HCT116 (cell line): ENCODE measurements around the gene C2. TPM values are rescaled to one million over a fixed set of nuclear protein-coding genes. Genes with fewer than 3 reads are reported as not detected.

Experiments
- ATAC-seq: fragments of 200-7000 bp; cut with Tn5 transposase; 2 replicates; pipeline ENCODE4 v1.9.1; 2020; ENCODE audit warnings: mild to moderate bottlenecking, moderate library complexity
- BruUV-seq: library from RNA; stranded (reverse); fragments of 400-500 nt; replicated peaks from 2 replicates; lab custom pipeline; 2021; lab: Mats Ljungman, UMichigan
- CTCF ChIA-PET: fragments of 300-600 bp; sonication (Branson Sonifier 250); formaldehyde crosslinking; loops from one replicate; lab custom pipeline; 2021; ENCODE audit warnings: antibody characterized with exemption; lab: Charles Lee
- POLR2A ChIA-PET: fragments of 300-600, 350-600 bp; sonication (Branson Sonifier 250); formaldehyde crosslinking; loops from one replicate; lab custom pipeline; 2021; ENCODE audit warnings: antibody characterized with exemption; lab: Charles Lee
- RAD21 ChIA-PET, 2 experiments: fragments of 300-600 bp; sonication (Branson Sonifier 250); formaldehyde crosslinking; loops; one replicate each; lab custom pipeline; 2023; ENCODE audit warnings: low total read pairs in 2 of 2; ENCODE audit not compliant: uncharacterized antibody in 2 of 2, unreplicated experiment in 2 of 2, low non-redundant PET in 1 of 2; lab: Charles Lee
- DNase-seq: peaks from one replicate; pipeline ENCODE4 v3.0.0-alpha.2; 2010; ENCODE audit warnings: low read depth, low spot score
- H2AFZ ChIP-seq: fragments of 200-600 bp; shearing (Covaris generic), sonication (generic); 2 replicates; pipeline ENCODE4 v1.6.1; 2017; ENCODE audit warnings: low read depth, mixed run types, mixed read lengths, antibody characterized with exemption, low read length; ENCODE audit not compliant: poor library complexity, severe bottlenecking
- H3K27ac ChIP-seq: 2 replicates; pipeline ENCODE4 v1.5.1; 2012; ENCODE audit warnings: low read depth, low read length
- H3K27me3 ChIP-seq: fragments of 200-600 bp; sonication (generic); 2 replicates; pipeline ENCODE4 v1.6.1; 2016; ENCODE audit warnings: mixed run types, low read length, mixed read lengths; ENCODE audit not compliant: insufficient read depth
- H3K36me3 ChIP-seq, 2 experiments: fragments of 200-500 bp in 1 of 2; fragments of 200-600 bp in 1 of 2; sonication (Bioruptor generic) in 1 of 2; sonication (generic) in 1 of 2; 2 replicates each; pipeline versions ENCODE4 v1.5.1 to v1.6.1; 2014 to 2016; ENCODE audit warnings: low read length in 2 of 2, inconsistent platforms in 1 of 2, mixed read lengths in 1 of 2, mixed run types in 1 of 2; ENCODE audit not compliant: insufficient read depth in 2 of 2, control insufficient read depth in 1 of 2
- H3K4me1 ChIP-seq, 2 experiments: fragments of 200-600 bp in 1 of 2; sonication (generic) in 1 of 2; 2 replicates each; pipeline versions ENCODE4 v1.5.1 to v1.6.1; 2012 to 2017; ENCODE audit warnings: low read length in 2 of 2, inconsistent platforms in 1 of 2, mild to moderate bottlenecking in 1 of 2, mixed read lengths in 1 of 2, mixed run types in 1 of 2, moderate library complexity in 1 of 2; ENCODE audit not compliant: insufficient read depth in 2 of 2, control insufficient read depth in 1 of 2
- H3K4me2 ChIP-seq: fragments of 200-600 bp; sonication (generic); 2 replicates; pipeline ENCODE4 v1.6.1; 2017; ENCODE audit warnings: mixed run types, low read length, mixed read lengths
- H3K4me3 ChIP-seq, 2 experiments: fragments of 200-600 bp in 1 of 2; sonication (generic) in 1 of 2; replicated peaks in 1 of 2; 2 replicates each; pipeline ENCODE4 v1.5.1; 2011 to 2016; ENCODE audit warnings: low read length in 2 of 2, control low read depth in 1 of 2, low read depth in 1 of 2, mild to moderate bottlenecking in 1 of 2, mixed read lengths in 1 of 2, mixed run types in 1 of 2
- H3K79me2 ChIP-seq: fragments of 200-600 bp; sonication (generic); 2 replicates; pipeline ENCODE4 v1.6.1; 2017; ENCODE audit warnings: mild to moderate bottlenecking, mixed run types, low read length, moderate library complexity, mixed read lengths; ENCODE audit not compliant: insufficient read depth
- H3K9ac ChIP-seq: fragments of 200-600 bp; sonication (generic); 2 replicates; pipeline ENCODE4 v1.6.1; 2016; ENCODE audit warnings: low read length, mixed read lengths
- H3K9me2 ChIP-seq: fragments of 200-600 bp; sonication (generic), shearing (Covaris generic); 2 replicates; pipeline ENCODE4 v1.6.1; 2017; ENCODE audit warnings: mixed run types, mild to moderate bottlenecking, moderate library complexity; ENCODE audit not compliant: insufficient read depth
- H3K9me3 ChIP-seq, 2 experiments: fragments of 200-500 bp in 1 of 2; fragments of 200-600 bp in 1 of 2; sonication (Bioruptor generic) in 1 of 2; sonication (generic) in 1 of 2; 2 replicates each; pipeline ENCODE4 v1.6.1; 2014 to 2017; ENCODE audit warnings: low read length in 2 of 2, mixed read lengths in 2 of 2, inconsistent platforms in 1 of 2, low read depth in 1 of 2, mild to moderate bottlenecking in 1 of 2, mixed run types in 1 of 2, moderate library complexity in 1 of 2; ENCODE audit not compliant: control insufficient read depth in 1 of 2, insufficient read depth in 1 of 2
- H4K20me1 ChIP-seq: fragments of 200-600 bp; sonication (generic), shearing (Covaris generic); 2 replicates; pipeline ENCODE4 v1.6.1; 2017; ENCODE audit warnings: mixed run types, mild to moderate bottlenecking, moderate library complexity; ENCODE audit not compliant: insufficient read depth
- CBX3 ChIP-seq: IDR thresholded peaks from 2 replicates; pipeline ENCODE4 v1.6.1; 2012; ENCODE audit warnings: low read depth
- CEBPB ChIP-seq: IDR thresholded peaks from 2 replicates; pipeline ENCODE4 v1.6.1; 2012; ENCODE audit warnings: low read depth
- CTCF ChIP-seq, 3 experiments: fragments of 200-600 bp in 1 of 3; sonication (generic) in 1 of 3; IDR thresholded peaks in 2 of 3; conservative IDR thresholded peaks in 1 of 3; 2 replicates each; pipeline ENCODE4 v1.5.1; 2012 to 2017; ENCODE audit warnings: low read depth in 2 of 3, low read length in 2 of 3, antibody characterized with exemption in 1 of 3, borderline replicate concordance in 1 of 3, control low read depth in 1 of 3, mild to moderate bottlenecking in 1 of 3, mixed read lengths in 1 of 3, mixed run types in 1 of 3, moderate library complexity in 1 of 3; ENCODE audit not compliant: insufficient read depth in 1 of 3
- ELF1 ChIP-seq: IDR thresholded peaks from 2 replicates; pipeline ENCODE4 v1.6.1; 2012; ENCODE audit warnings: low read depth, borderline replicate concordance
- JUND ChIP-seq: IDR thresholded peaks from 2 replicates; pipeline ENCODE4 v1.6.1; 2012
- MAX ChIP-seq: IDR thresholded peaks from 2 replicates; pipeline ENCODE4 v1.6.1; 2012
- POLR2A ChIP-seq: IDR thresholded peaks from 2 replicates; pipeline ENCODE4 v1.7.0; 2011; ENCODE audit warnings: borderline replicate concordance; ENCODE audit not compliant: insufficient read depth, insufficient read length; ENCODE audit errors: extremely low read depth
- POLR2AphosphoS5 ChIP-seq: IDR thresholded peaks from 2 replicates; pipeline ENCODE4 v1.6.1; 2011; ENCODE audit warnings: mild to moderate bottlenecking, low read depth, low read length, moderate library complexity
- REST ChIP-seq: IDR thresholded peaks from 2 replicates; pipeline ENCODE4 v1.6.1; 2012; ENCODE audit warnings: low read depth
- SP1 ChIP-seq: IDR thresholded peaks from 2 replicates; pipeline ENCODE4 v1.6.1; 2012; ENCODE audit warnings: low read depth
- TCF7L2 ChIP-seq: IDR thresholded peaks from 2 replicates; pipeline ENCODE4 v1.7.0; 2011; ENCODE audit warnings: borderline replicate concordance, inconsistent platforms; ENCODE audit not compliant: insufficient read depth, insufficient read length; ENCODE audit errors: extremely low read depth
- YY1 ChIP-seq: IDR thresholded peaks from 2 replicates; pipeline ENCODE4 v1.6.1; 2011; ENCODE audit warnings: low read length, low read depth, moderate library complexity, mild to moderate bottlenecking; ENCODE audit not compliant: insufficient replicate concordance; ENCODE audit errors: extremely low read depth
- ZNF274 ChIP-seq: fragments of 200-500 bp; sonication (Bioruptor generic); IDR thresholded peaks from 2 replicates; pipeline ENCODE4 v1.6.1; 2014; ENCODE audit warnings: mild to moderate bottlenecking, low read depth, low read length, inconsistent platforms
- intact Hi-C: fragments of 100-400 bp; cut with micrococcal nuclease; formaldehyde crosslinking; loops from 2 replicates; pipeline ENCODE4 v1.10.0; 2022
- total RNA-seq: library from RNA; stranded (reverse); gene quantifications from one replicate; pipeline ENCODE4 v1.2.1, GENCODE V29; 2021; ENCODE audit not compliant: unreplicated experiment

Gene C2
- total RNA-seq, 1 experiment from 2014 or later, result 3.1 TPM

- peak; percentile 49; the same call in 1 of the 2 replicates for TF ChIP-seq MAX
- no peak for TF ChIP-seq YY1
- TF ChIP-seq POLR2AphosphoS5, result peak; percentile 57
- peak; percentile 73 for TF ChIP-seq CEBPB
- no peaks in the 10 kb centered on the region for H3K9me3 ChIP-seq
- no peaks in the 10 kb centered on the region for H4K20me1 ChIP-seq
- no peaks in the 10 kb centered on the region for H3K79me2 ChIP-seq
- peaks cover 7 to 31% of the 10 kb centered on the region in 2 experiments; a peak in 3 of 4 replicates for H3K4me1 ChIP-seq
- RAD21 ChIA-PET, result no interaction called here
- ATAC-seq (peak; percentile 34), DNase-seq (no peak)
- H3K27me3 ChIP-seq, result no peaks in the 10 kb centered on the region
- CTCF ChIA-PET, result no interaction called here
- peaks cover 11 to 26% of the 10 kb centered on the region in 2 experiments for H3K36me3 ChIP-seq
- no peak overlapping the region for H3K9ac ChIP-seq
- H3K27ac ChIP-seq, result no peak overlapping the region
- H3K4me3 ChIP-seq, result no peak overlapping the region
- H3K9me2 ChIP-seq, result no peaks in the 10 kb centered on the region; the same call in 1 of the 2 replicates
- intact Hi-C loops, result no loop called here
- BruUV-seq, result TSS peak; percentile 12
- POLR2A ChIA-PET, result interaction anchor here (0.7 kb wide), 1 partner anchor 10 kb away, joined by 3 read pairs; the partner anchor contains the start of genes NELFE and SKIC2
- H2AFZ ChIP-seq, result no peak overlapping the region
- peak overlapping the region; percentile 47 for H3K4me2 ChIP-seq
These were observed 21.4 kb downstream of the C2 start for GRCh38 chr6:31948753-31949413.

- BruUV-seq, result no TSS peak
- Histone ChIP-seq H3K9me2 (no peaks in the 10 kb centered on the region; the same call in 1 of the 2 replicates), H3K9ac (no peak overlapping the region), H3K27me3 (no peaks in the 10 kb centered on the region), H3K36me3 (peaks cover 19 to 36% of the 10 kb centered on the region in 2 experiments), H3K9me3 (no peaks in the 10 kb centered on the region), H3K79me2 (no peaks in the 10 kb centered on the region), H3K27ac (no peak overlapping the region), H4K20me1 (no peaks in the 10 kb centered on the region), H3K4me3 (no peak overlapping the region), H2AFZ (no peak overlapping the region), H3K4me2 (no peak overlapping the region), H3K4me1 (peaks cover 7 to 26% of the 10 kb centered on the region in 2 experiments; a peak in 3 of 4 replicates)
- ChIA-PET CTCF (no interaction called here), RAD21 (no interaction called here), POLR2A (no interaction called here)
- intact Hi-C loops, result no loop called here
- DNase-seq, result no peak
- no peak for ATAC-seq
- TF ChIP-seq CTCF (IDR thresholded peaks at IDR 0.05 in 2 of 3, conservative IDR thresholded peaks at IDR 0.05 in 1 of 3; ENCODE audit: borderline replicate concordance in 1 of 3, insufficient read depth in 1 of 3, low read depth in 2 of 3, low read length in 2 of 3), result no peak
- TF ChIP-seq POLR2A, result no peak
- no peak for TF ChIP-seq ZNF274
- no peak for TF ChIP-seq TCF7L2
- TF ChIP-seq JUND, result no peak
- TF ChIP-seq SP1, result no peak
- TF ChIP-seq YY1, result no peak
- no peak for TF ChIP-seq CBX3
- TF ChIP-seq REST, result no peak
- TF ChIP-seq ELF1, result no peak
These were observed 22.5 kb downstream of the C2 start for GRCh38 chr6:31949926-31950548.
